ENCODE results near the gene ANKRD13A.
"Not testable (repeated sequence)": the region's sequence is repeated elsewhere in the genome, so short reads cannot be mapped to it uniquely, and the experiment has no call there.

ANKRD13A gene

DNA sequence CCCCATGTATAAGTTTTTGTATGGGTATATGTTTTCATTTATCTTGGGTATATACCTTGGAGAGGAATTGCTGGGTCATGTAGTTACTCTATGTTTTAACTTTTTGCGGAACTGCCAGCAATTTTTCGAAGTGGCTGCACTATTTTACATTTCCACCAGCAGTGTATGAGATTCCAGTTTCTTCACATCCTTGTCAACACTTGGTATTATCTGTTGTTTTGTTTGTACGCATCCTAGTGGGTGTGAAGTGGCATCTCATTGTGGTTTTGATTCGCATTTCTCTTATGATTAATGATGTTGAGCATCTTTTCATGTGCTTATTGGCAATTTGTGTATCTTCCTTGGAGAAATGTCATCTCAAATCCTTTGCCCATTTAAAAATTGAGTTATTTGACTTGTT, 6.9 kb downstream of the ANKRD13A start:
- DNase-seq (ENCODE audit: low read depth in 2 of 2): no peak

DNA sequence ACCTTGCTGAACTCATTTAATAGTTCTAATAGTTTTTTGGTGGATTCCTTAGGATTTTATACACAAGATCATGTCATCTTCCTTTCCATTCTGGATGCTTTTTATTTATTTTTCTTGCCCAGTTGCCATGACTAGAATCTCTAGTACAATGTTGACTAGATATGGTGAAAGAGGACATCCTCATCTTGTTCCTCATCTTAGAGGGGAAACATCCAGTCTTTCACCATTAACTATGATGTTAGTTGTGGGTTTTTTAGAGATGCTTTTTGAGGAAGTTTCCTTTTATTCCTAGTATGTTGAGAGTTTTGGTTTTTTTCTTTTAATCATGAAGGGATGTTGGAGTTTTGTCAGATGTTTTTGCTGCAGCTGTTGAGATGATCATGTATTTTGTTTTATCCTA, 8.7 kb downstream of the ANKRD13A start:
- DNase-seq (ENCODE audit: low read depth in 2 of 2): no peak

DNA sequence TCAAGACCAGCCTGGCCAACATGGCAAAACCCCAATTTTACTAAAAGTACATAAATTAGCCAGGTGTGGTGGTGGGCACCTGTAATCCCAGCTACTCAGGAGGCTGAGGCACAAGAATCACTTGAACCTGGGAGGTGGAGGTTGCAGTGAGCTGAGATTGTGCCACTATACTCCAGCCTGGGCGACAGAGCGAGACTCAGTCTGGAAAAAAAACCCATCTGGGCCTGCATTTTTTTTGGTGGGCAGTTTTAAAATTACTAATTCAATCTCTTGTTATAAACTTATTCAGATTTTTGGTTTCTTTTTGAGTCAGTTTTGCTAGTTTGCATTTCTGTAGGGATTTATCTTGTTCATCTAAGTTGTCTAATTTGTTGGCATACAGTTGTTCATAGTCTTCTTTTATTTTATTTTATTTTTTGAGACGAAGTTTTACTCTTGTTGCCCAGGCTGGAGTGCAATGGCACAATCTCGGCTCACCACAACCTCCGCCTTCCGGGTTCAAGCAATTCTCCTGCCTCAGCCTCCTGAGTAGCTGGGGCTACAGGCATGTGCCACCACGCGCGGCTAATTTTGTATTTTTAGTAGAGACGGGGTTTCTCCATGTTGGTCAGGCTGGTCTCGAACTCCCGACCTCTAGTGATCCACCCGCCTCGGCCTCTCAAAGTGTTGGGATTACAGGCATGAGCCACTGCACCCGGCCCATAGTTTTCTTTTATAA, 9.6 kb downstream of the ANKRD13A start:
- DNase-seq (ENCODE audit: low read depth in 2 of 2): not testable (repeated sequence)

DNA sequence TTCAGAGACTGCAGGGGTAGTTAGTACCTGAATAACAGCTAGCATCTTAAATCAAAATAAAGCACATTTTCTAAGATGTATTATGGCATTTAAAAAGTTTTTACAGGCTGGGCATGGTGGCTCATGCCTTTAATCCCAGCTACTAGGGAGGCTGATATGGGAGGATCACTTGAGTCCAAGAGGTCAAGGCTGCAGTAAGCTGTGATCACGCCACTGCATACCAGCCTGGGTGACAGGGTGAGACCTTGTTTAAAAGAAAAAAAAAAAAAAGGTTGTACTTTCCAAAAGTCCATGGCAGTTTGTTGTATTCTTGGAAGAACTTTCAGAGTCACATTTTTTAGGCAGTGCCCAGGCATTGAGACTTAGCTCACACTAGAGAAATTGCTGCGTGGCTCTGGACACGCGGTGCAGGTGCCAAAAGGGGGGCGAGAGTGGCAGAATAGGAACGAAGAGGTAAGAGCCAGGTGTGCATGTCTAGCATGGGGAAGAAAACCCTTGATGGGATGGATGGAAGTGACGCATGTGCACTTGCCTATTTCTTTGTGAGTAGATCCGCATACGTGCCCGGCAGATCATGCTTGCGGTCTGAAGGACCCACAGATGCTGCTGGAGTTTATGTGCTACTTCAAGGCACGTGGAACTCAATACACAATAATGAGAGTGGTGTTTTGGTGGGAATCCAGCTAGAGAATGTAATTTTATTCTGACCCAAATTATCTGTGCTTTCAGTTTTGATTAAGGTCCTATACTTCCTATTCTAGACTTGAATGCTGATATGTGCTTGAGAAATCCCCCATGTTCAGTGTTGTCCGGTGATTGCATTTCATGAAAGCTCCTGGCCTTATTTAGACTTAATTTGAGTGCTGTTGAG, 11.9 kb downstream of the ANKRD13A start:
- DNase-seq (ENCODE audit: low read depth in 2 of 2): no peak

DNA sequence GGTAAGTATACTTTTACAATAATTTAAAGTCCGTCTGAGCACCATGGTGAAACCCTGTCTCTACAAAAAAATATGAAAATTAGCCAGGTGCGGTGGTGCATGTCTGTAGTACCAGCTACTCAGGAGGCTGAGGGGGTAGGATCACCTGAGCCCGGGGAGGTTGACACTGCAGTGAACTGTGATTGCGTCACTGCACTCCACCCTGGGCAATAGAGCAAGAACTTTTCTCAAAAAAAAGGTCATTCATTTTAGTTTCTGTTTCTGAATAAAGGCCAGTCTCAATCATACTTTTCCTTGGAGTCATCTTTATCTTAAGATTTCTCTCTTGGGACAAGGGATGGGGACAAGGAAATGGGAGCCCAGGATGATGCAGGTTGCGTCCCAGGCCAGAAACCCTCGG, 12.9 kb downstream of the ANKRD13A start:
- no peak for DNase-seq (ENCODE audit: low read depth in 2 of 2)

DNA sequence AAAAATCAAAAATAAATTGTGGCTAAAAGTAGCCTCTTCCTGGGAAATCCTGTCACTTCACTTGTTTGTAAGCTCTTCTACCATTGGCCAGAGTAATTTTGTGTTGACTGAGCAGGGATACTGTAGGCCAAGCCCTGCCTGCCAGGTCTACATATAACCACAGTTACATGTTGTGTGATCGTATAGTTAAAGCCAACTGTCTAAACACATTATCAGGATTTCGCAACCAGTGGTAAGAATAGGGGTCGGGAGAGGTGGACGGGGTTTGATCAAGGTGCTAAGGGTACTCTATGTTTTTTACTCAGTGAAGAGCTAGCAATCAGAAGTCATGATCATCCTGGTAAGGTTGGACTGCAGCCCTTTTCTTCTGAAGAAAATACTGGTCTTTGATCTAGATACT, 13.4 kb downstream of the ANKRD13A start:
- no peak for DNase-seq (ENCODE audit: low read depth in 2 of 2)

DNA sequence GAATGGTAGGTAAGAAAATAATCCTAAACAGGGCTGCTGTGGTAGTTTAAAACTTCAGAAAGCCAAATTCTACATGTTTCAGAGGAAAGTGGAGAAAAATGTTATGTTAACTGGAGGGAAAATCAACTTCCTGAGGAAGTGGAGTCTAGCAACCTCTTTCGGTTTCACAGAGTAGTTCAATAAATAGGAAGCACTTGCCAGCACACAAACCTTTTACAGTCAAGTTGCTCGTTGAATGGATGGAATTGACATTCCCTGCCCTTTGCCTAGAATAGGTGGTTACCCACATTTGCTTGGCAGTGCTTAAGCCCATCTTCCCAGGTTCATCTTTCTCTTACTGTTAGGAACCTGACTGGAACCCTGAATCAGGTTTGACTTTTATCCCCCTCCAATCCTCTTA, 15.9 kb downstream of the ANKRD13A start:
- no peak for DNase-seq (ENCODE audit: low read depth in 2 of 2)

DNA sequence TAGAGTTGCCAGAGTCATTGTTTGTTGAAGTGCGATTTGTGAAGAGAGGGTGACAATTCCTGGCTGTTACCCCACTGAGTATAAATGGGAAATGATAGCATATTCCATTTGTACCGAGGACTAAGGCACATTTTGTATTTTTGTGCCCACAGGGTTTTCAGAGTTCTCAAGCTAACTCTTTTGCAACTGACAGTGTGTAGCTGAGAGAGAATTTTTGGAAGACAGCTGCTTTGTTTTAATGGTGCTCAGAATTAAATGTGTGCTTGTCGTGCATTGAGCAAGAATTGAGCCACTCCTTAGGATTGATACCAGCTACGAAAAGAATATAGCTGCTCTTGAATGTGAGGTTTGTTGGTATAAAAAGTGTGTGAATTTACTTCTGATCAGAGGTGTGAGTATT, 21.7 kb downstream of the ANKRD13A start:
- DNase-seq (ENCODE audit: low read depth in 2 of 2): no peak

DNA sequence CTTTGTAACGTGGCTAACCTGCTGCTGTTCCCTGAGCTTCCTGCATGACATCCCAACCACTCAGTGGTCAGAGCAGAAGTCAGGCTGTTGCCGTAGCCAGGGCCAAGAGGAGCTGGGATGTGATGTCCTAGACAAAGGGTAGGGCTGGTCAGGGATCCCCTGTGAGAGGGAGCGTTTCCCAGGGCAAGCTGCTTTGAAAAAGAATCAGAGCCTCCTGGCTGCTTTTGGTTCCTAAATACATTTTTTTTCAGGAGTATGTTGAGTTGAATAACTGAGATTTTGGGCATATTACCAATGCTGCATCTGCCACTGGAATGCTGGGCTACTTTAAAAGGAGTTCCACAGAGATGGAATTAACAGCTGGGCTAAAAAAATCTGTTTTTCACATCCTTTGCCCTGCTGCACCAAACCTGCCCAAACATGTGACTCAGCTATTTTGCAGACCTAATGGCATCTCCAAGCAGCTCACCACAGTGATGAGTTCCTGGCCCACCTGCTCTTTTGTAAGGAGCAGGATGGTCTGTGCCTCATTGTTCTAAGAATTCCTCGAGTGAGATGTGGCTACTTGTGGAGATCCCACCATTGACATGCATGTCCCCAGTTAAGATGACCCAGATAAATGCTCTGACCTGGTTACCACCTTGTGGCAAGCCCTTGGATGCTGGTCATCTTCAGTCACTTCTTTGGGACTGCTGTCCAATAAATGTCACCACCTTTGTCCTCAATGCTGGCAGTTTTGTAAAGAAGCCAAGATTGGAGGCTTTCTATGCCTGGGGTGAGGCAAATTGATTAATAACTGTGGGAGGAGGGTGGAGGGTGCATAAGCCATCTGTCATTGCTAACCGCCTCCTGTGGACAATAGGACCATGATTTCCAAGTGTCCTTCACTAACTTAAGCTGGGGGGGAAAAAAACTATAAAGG, 24.1 kb downstream of the ANKRD13A start:
- DNase-seq (ENCODE audit: low read depth in 2 of 2): no peak

DNA sequence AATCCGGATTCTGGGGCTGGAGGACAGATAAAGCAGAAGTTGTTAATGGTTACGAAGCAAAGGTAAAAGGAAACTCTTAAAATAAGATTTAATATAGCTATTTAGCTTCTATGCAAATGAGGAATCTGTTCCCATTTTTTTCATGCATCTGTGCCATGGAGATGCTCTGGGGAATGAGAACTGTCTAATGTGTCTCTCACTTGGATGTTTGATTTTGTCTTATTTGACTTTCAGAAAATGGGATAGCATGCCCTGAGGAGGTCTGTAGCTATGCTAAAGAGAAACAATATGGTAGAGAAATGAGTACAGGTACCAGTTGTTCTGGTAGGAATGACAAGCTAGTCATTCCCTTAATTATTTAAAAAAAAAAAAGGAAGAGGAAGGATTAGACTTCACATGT, 24.8 kb downstream of the ANKRD13A start:
- DNase-seq (ENCODE audit: low read depth in 2 of 2): no peak

DNA sequence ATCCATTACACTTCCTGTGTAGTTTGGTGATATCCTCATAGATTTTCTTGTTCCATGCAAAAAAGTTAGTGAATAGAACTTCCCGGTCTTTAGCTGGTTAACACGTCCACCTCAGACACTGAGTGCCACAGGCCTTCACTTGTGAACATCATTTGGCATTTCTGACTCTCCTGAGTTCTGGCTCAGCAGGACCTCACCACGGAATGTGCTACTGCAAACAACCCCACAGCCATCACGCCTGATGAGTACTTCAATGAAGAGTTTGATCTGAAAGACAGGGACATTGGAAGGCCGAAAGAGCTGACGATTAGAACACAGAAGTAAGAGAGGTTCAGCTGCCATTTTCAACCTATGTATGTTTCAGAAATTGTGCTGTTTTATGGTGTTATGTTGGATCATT, 29.1 kb downstream of the ANKRD13A start:
- no peak for DNase-seq (ENCODE audit: low read depth in 2 of 2)

DNA sequence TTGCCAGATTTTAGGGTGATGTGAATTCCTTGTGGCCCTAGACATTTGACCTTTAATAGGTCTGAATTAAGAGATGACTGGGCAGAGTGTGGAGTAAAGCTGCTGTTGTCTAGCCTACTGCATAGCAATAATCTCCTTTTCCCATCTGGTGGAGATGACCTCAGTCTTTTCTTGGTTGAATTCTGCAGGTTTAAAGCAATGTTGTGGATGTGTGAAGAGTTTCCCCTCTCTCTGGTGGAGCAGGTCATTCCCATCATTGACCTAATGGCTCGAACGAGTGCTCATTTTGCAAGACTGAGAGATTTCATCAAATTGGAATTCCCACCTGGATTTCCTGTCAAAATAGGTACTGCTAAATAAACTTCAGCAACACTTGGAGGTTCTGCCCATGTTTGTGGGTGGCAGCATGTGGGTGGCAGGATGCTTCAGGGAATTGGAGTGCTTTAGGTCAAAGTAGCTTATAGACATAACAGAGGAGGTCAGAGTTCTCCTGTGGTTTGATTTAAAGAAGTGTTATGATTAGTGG, 30.1 kb downstream of the ANKRD13A start:
- no peak for DNase-seq (ENCODE audit: low read depth in 2 of 2)

DNA sequence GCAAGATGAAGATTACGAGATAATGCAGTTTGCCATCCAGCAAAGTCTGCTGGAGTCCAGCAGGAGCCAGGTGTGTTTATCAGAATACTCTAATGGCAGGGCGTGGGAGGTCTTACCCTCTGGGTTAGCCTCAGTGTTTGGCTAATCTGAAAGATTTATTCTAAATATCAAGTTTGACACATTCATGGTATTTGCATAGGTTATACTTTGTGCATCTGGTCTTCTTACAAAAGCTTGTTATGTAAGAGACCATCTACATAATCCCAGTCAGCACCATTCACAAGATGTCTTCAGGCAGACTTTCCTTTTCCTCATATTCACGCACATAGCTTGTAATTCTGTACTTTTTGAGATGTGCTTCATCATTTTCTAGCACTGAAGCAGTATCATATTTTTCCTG, 34.7 kb downstream of the ANKRD13A start:
- DNase-seq (ENCODE audit: low read depth in 2 of 2): no peak

DNA sequence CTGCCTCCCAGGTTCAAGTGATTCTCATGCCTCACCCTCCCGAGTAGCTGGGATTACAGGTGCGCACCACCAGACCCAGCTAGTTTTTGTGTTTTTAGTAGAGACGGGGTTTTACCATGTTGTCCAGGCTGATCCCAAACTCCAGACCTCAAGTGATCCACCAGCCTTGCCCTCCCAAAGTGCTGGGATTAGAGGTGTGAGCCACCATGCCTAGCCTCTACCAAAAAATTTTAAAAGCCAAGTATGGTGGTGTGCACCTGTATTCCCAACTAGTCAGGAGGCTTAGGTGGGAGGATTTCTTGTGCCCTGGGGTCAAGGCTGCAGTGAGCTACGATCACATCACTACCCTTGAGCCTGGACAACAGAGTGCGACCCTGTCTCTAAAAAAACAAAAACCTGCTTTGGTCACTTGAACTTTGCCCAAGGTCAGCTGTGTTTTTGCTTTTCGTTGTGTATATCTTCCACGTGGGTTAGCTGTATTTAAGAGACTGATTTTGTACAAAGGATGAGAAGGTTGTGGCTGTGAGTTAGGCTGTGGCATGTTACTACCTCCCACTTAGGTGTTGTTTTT, 36.4 kb downstream of the ANKRD13A start:
- DNase-seq (ENCODE audit: low read depth in 2 of 2): no peak

DNA sequence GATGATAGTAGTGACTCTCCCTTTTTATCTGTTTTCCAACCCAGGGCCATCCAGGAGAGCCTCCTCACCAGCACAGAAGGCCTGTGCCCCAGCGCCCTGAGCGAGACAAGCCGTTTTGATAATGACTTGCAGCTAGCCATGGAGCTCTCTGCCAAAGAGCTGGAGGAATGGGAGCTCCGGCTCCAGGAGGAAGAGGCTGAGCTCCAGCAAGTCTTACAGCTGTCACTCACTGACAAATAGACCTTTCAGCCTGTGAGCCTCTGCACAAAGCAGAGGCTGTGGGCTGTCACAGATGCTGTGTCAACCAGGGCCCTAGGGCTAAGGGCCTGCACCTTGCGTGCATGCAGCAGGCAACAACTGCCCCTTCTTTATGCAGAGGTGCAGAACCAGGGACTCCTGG, 38.1 kb downstream of the ANKRD13A start:
- no peak for DNase-seq (ENCODE audit: low read depth in 2 of 2)

DNA sequence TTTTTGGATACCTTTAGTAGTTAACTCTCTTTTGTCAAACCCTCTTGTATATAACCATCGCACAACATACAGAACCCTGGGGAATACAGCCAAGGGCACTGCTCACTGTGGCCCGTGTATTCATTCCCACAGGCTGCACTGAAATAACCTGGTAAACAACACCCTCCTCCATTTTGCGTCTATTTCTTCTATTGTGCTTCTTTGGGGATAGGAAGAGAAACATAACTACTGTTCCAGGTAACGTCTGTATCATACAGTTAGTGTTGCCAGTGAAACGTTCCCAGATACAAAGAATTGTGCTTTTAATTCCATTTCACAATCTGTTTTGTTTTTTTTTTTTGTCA, 39.5 kb downstream of the ANKRD13A start:
- no peak for DNase-seq (ENCODE audit: low read depth in 2 of 2)

DNA sequence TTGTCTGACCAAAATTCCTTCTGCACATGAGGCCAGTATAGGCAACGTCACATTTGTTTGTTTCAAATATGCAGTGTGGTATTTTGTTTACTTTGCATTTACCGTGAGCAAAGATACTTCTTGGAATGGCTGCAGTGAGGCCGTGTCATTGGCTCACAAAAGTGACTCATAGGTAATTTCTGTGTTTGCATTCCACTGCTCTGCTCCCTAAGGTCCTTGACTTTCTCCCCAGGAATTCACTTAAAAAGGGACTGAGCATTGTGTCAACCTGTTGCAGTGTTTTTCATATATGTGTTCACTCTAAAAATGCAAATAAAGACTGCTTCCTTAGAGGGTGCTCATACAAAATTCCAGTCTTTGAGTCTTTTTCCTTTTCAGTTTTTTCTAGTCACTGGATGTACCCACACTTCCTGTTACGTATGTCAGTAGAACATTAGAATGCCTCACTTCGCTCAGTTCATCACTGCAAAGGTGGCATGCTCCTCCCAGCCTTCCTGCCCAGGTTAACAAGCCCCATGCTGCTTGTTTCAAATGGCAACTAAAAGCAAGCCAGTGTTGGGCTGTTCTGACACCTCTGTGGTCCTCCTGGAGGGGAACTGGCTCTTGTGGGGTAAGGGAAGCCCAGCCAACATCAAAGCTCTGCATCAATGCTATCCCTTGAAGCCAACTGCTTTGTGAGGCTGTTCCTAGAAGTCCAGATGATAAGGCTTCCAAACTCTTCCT, 40.0 kb downstream of the ANKRD13A start:
- DNase-seq (ENCODE audit: low read depth in 2 of 2): no peak

DNA sequence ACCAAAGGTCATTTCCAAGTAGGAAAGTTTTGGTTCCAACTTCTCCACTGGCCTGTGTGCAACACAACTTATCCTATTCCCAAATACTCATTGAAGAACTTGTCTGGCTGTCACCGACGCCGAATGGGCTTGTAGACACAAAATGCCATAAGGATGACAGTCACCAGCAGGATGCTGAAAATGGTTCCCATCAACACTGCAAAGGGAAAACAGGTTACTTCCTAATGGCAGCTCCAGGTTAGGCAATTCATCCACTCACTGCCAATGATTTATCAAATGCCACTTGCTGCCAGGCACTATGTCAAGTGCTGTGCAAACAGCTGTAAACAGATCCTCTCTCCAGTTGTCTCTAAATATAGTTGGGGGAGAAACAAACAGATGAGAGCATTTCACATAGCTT, 43.0 kb downstream of the ANKRD13A start:
- DNase-seq (ENCODE audit: low read depth in 2 of 2): no peak

DNA sequence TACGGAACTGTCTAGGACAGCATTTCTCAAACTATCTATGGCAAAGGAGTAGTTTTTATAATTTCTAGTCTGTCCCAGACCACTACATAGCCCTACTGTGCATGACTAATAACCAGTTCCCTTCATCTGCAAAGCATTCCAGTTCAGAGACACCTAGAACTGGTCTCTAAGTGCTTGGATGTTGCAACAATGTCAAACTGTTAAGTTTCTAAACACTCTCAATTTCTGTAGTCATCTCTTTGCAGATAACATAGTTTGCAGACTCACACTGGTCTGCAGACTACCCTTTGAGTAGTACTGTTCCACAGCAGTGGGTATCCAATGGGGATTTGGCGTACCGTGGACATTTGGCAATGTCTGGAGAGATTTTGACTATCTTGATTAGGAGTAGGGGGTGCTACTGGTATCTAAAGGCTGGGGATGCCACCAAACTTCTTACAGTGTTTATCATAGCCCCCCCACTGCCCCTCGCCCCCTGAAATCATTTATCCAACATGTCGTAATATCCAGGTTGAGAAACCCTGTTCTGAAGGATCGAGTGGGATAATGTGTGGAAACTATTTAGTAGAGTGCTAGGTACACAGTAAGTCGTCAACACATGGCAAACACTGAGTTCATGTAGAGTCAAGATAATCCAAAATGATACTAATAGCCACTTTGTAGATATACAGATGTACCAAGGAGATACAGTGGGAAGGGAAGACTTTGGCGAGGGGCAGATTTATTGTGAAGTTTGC, 47.4 kb downstream of the ANKRD13A start:
- DNase-seq (ENCODE audit: low read depth in 2 of 2): no peak

DNA sequence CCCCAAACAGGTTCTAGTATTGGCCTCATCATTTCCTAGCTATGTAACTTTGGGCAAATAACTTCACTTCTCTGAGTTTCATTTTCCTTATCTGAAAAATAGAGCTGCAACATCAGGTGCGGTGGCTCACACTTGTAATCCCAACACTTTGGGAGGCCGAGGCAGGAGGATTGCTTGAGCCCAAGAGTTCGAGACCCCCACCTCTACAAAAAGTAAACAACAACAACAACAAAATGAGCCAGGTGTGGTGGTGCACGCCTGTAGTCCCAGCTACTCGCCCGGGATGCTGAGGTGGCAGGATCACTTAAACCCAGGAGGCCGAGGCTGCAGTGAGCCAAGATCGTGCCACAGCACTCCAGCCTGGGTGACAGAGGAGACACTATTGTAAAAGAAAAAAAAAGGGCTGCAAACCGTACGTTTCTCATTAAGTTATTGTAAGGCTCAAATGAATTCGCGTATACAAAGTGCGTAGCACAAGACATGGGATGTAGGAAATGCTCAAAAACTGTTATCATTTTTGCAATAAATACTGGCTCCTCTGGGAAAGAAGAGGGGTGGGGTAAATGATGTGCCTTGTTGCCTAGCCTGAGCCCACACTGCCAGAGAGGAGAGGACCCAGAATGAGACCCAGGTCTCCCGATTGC, 48.2 kb downstream of the ANKRD13A start:
- no peak for DNase-seq (ENCODE audit: low read depth in 2 of 2)

Data from stimulated activated CD8-positive, alpha-beta memory T cell treated with anti-CD3 and anti-CD28 coated beads, Interleukin-2, amount 100 ng/mL, for 1 hour (primary cell).